Skeletal muscle satellite cell (primary cell): ENCODE data around the gene NELL2.

Source experiments
- H3K27me3 ChIP-seq: 2 replicates; pipeline ENCODE4 v1.7.0; 2013; ENCODE audit warnings: low read length; ENCODE audit not compliant: control insufficient read depth, insufficient read depth
- H3K36me3 ChIP-seq: 2 replicates; pipeline ENCODE4 v1.7.0; 2013; ENCODE audit warnings: mild to moderate bottlenecking, control low read depth, low read length; ENCODE audit not compliant: insufficient read depth
- H3K4me1 ChIP-seq: 2 replicates; pipeline ENCODE4 v1.7.0; 2013; ENCODE audit warnings: low read length; ENCODE audit not compliant: control insufficient read depth, insufficient read depth
- H3K4me2 ChIP-seq: 2 replicates; pipeline ENCODE4 v1.7.0; 2013; ENCODE audit warnings: mild to moderate bottlenecking, low read length
- H3K4me3 ChIP-seq: 2 replicates; pipeline ENCODE4 v1.7.0; 2013; ENCODE audit warnings: low read length
- H3K9ac ChIP-seq: 2 replicates; pipeline ENCODE4 v1.7.0; 2013; ENCODE audit warnings: mild to moderate bottlenecking, low read depth, low read length, moderate library complexity
- H3K9me3 ChIP-seq: replicated peaks from 2 replicates; pipeline ENCODE4 v1.7.0; 2013; ENCODE audit warnings: mild to moderate bottlenecking, control low read depth, low read length

Gene NELL2

GRCh38 chr12:44525806-44526654, 350.1 kb downstream of the NELL2 start:
- peaks cover 3% of the 10 kb centered on the region for H3K9me3 ChIP-seq
- H3K9ac ChIP-seq, result no peak overlapping the region
- H3K27me3 ChIP-seq, result no peaks in the 10 kb centered on the region
- H3K36me3 ChIP-seq, result no peaks in the 10 kb centered on the region
- no peak overlapping the region for H3K4me2 ChIP-seq
- no peak overlapping the region for H3K4me3 ChIP-seq
- no peaks in the 10 kb centered on the region for H3K4me1 ChIP-seq

- H3K4me1 ChIP-seq, result no peaks in the 10 kb centered on the region
- H3K9ac ChIP-seq, result no peak overlapping the region
- no peaks in the 10 kb centered on the region for H3K36me3 ChIP-seq
- no peak overlapping the region for H3K4me3 ChIP-seq
- peaks cover 3% of the 10 kb centered on the region for H3K9me3 ChIP-seq
- H3K27me3 ChIP-seq, result no peaks in the 10 kb centered on the region
- H3K4me2 ChIP-seq, result no peak overlapping the region
Measured at GRCh38 chr12:44523828-44524227, 352.3 kb downstream of the NELL2 start.

GRCh38 chr12:44521702-44522101, 354.4 kb downstream of the NELL2 start:
- Histone ChIP-seq H3K4me3 (no peak overlapping the region), H3K36me3 (no peaks in the 10 kb centered on the region), H3K9ac (no peak overlapping the region), H3K4me1 (no peaks in the 10 kb centered on the region), H3K4me2 (no peak overlapping the region), H3K27me3 (no peaks in the 10 kb centered on the region), H3K9me3 (no peaks in the 10 kb centered on the region)

- no peaks in the 10 kb centered on the region for H3K4me1 ChIP-seq
- no peak overlapping the region for H3K4me2 ChIP-seq
- no peak overlapping the region for H3K9ac ChIP-seq
- no peaks in the 10 kb centered on the region for H3K9me3 ChIP-seq
- no peaks in the 10 kb centered on the region for H3K36me3 ChIP-seq
- H3K4me3 ChIP-seq, result no peak overlapping the region
- no peaks in the 10 kb centered on the region for H3K27me3 ChIP-seq
Measured at GRCh38 chr12:44519931-44520330, 356.2 kb downstream of the NELL2 start.

- Histone ChIP-seq H3K36me3 (no peaks in the 10 kb centered on the region), H3K4me3 (no peak overlapping the region), H3K9ac (no peak overlapping the region), H3K27me3 (no peaks in the 10 kb centered on the region), H3K4me1 (no peaks in the 10 kb centered on the region), H3K4me2 (no peak overlapping the region), H3K9me3 (no peaks in the 10 kb centered on the region)
Measured at GRCh38 chr12:44511289-44511688, 364.8 kb downstream of the NELL2 start.

GRCh38 chr12:44510510-44510909, 365.6 kb downstream of the NELL2 start:
- no peak overlapping the region for H3K4me3 ChIP-seq
- no peaks in the 10 kb centered on the region for H3K4me1 ChIP-seq
- no peak overlapping the region for H3K9ac ChIP-seq

GRCh38 chr12:44510076-44510475, 366.0 kb downstream of the NELL2 start:
- H3K4me3 ChIP-seq, result no peak overlapping the region
- no peaks in the 10 kb centered on the region for H3K36me3 ChIP-seq
- H3K4me1 ChIP-seq, result no peaks in the 10 kb centered on the region
- no peak overlapping the region for H3K4me2 ChIP-seq
- no peaks in the 10 kb centered on the region for H3K9me3 ChIP-seq
- H3K27me3 ChIP-seq, result no peaks in the 10 kb centered on the region
- H3K9ac ChIP-seq, result no peak overlapping the region

More at GRCh38 chr12:44510510-44510909, 365.6 kb downstream of the NELL2 start:
- Histone ChIP-seq H3K9me3 (no peaks in the 10 kb centered on the region), H3K4me2 (no peak overlapping the region), H3K36me3 (no peaks in the 10 kb centered on the region), H3K27me3 (no peaks in the 10 kb centered on the region)

- H3K27me3 ChIP-seq, result no peaks in the 10 kb centered on the region
- H3K4me1 ChIP-seq, result no peaks in the 10 kb centered on the region
- H3K9ac ChIP-seq, result no peak overlapping the region
- H3K36me3 ChIP-seq, result no peaks in the 10 kb centered on the region
- no peak overlapping the region for H3K4me2 ChIP-seq
- no peak overlapping the region for H3K4me3 ChIP-seq
- no peaks in the 10 kb centered on the region for H3K9me3 ChIP-seq
Measured at GRCh38 chr12:44509471-44509870, 366.6 kb downstream of the NELL2 start.

GRCh38 chr12:44507461-44507860, 368.7 kb downstream of the NELL2 start:
- no peaks in the 10 kb centered on the region for H3K36me3 ChIP-seq

GRCh38 chr12:44504799-44505198, 371.3 kb downstream of the NELL2 start:
- Histone ChIP-seq H3K4me3 (no peak overlapping the region), H3K9ac (no peak overlapping the region), H3K4me1 (no peaks in the 10 kb centered on the region), H3K9me3 (no peaks in the 10 kb centered on the region), H3K27me3 (no peaks in the 10 kb centered on the region), H3K36me3 (no peaks in the 10 kb centered on the region), H3K4me2 (no peak overlapping the region)

More at GRCh38 chr12:44507461-44507860, 368.7 kb downstream of the NELL2 start:
- no peaks in the 10 kb centered on the region for H3K9me3 ChIP-seq
- H3K4me2 ChIP-seq, result no peak overlapping the region
- H3K4me3 ChIP-seq, result no peak overlapping the region
- no peaks in the 10 kb centered on the region for H3K27me3 ChIP-seq
- H3K9ac ChIP-seq, result no peak overlapping the region
- no peaks in the 10 kb centered on the region for H3K4me1 ChIP-seq

- no peaks in the 10 kb centered on the region for H3K27me3 ChIP-seq
- H3K4me2 ChIP-seq, result no peak overlapping the region
- no peaks in the 10 kb centered on the region for H3K36me3 ChIP-seq
- no peaks in the 10 kb centered on the region for H3K4me1 ChIP-seq
- H3K9ac ChIP-seq, result no peak overlapping the region
- H3K4me3 ChIP-seq, result no peak overlapping the region
- H3K9me3 ChIP-seq, result no peaks in the 10 kb centered on the region
Measured at GRCh38 chr12:44503329-44503728, 372.8 kb downstream of the NELL2 start.

GRCh38 chr12:44502681-44503080, 373.4 kb downstream of the NELL2 start:
- Histone ChIP-seq H3K36me3 (no peaks in the 10 kb centered on the region), H3K4me1 (no peaks in the 10 kb centered on the region), H3K4me3 (no peak overlapping the region), H3K27me3 (no peaks in the 10 kb centered on the region), H3K9ac (no peak overlapping the region), H3K9me3 (no peaks in the 10 kb centered on the region), H3K4me2 (no peak overlapping the region)
